ENCODE data around the gene SOCS3. TPM values are rescaled to one million over a fixed set of nuclear protein-coding genes. Genes with fewer than 3 reads are reported as not detected.

SOCS3 gene
- total and polyA plus RNA-seq, 2 experiments from 2014 or later = 13.2 to 32.9 TPM

DNA sequence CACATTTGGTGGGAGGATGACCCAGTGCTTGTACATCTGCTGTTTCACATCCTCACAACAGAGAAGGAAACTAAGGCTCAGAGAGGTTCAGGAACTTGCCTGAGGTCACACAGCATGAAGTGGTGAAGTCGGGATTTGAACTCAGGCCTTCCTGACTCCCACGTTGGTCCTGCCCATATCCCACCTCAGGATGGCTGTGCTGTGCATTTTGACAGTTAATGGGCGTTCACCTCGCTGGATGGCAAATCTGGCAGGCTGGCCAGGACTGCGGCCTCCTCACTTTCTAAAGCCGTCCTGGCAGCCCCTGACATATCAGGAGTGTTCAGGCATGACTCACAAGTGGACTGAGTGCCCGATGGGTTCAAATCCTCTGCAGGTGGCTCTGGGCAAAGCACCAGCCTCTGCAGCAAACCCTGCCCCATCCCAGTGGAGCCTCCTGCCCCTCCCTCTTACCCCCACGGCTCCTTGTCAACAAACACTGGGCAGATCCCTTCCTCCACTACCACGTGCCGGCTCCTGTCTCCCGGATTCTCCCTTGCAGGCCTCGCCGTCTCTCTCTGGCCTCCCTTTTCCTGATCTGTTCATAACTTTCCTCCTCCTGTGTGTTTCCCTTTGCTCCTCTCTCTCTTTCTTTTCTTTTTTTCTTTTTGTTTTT is 29.2 kb downstream of the SOCS3 start:
- Histone ChIP-seq H3K27me3 (ENCODE audit: insufficient read depth) (no peaks in the 10 kb centered on the region), H3K4me3 (no peak overlapping the region), H2AFZ (no peak overlapping the region), H3K9me2 (ENCODE audit: insufficient read depth) (no peaks in the 10 kb centered on the region), H3F3A (replicated peaks; ENCODE audit: low read depth) (peaks cover 2% of the 10 kb centered on the region; the same call in 1 of the 2 replicates), H4K20me1 (replicated peaks; ENCODE audit: insufficient read depth) (no peaks in the 10 kb centered on the region), H3K36me3 (ENCODE audit: insufficient read depth) (no peaks in the 10 kb centered on the region), H3K79me2 (replicated peaks; ENCODE audit: insufficient read depth) (no peaks in the 10 kb centered on the region), H3K4me1 (ENCODE audit: insufficient read depth) (peaks cover 11% of the 10 kb centered on the region; the same call in 1 of the 2 replicates), H3K27ac (ENCODE audit: low read depth) (no peak overlapping the region), H3K4me2 (no peak overlapping the region)
- H3K27me3 Mint-ChIP-seq (ENCODE audit: insufficient read depth, low read depth, poor library complexity) = peaks cover 12% of the 10 kb centered on the region
- TF ChIP-seq STAT1 (IDR thresholded peaks at IDR 0.05; ENCODE audit: unreplicated experiment) = no peak
- TF ChIP-seq, protein P1, sequence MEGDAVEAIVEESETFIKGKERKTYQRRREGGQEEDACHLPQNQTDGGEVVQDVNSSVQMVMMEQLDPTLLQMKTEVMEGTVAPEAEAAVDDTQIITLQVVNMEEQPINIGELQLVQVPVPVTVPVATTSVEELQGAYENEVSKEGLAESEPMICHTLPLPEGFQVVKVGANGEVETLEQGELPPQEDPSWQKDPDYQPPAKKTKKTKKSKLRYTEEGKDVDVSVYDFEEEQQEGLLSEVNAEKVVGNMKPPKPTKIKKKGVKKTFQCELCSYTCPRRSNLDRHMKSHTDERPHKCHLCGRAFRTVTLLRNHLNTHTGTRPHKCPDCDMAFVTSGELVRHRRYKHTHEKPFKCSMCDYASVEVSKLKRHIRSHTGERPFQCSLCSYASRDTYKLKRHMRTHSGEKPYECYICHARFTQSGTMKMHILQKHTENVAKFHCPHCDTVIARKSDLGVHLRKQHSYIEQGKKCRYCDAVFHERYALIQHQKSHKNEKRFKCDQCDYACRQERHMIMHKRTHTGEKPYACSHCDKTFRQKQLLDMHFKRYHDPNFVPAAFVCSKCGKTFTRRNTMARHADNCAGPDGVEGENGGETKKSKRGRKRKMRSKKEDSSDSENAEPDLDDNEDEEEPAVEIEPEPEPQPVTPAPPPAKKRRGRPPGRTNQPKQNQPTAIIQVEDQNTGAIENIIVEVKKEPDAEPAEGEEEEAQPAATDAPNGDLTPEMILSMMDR (conservative IDR thresholded peaks at IDR 0.05; ENCODE audit: low read depth in 2 of 2) = no peak
- no peak for TF ChIP-seq ZNF331 (CRISPR knock-in tag; IDR thresholded peaks at IDR 0.05; ENCODE audit: low read depth)
- TF ChIP-seq ZNF114 (CRISPR knock-in tag; IDR thresholded peaks at IDR 0.05) = no peak
- no peak for TF ChIP-seq EZH2 (IDR thresholded peaks at IDR 0.05; ENCODE audit: low read depth, unreplicated experiment)
- TF ChIP-seq, protein P2, sequence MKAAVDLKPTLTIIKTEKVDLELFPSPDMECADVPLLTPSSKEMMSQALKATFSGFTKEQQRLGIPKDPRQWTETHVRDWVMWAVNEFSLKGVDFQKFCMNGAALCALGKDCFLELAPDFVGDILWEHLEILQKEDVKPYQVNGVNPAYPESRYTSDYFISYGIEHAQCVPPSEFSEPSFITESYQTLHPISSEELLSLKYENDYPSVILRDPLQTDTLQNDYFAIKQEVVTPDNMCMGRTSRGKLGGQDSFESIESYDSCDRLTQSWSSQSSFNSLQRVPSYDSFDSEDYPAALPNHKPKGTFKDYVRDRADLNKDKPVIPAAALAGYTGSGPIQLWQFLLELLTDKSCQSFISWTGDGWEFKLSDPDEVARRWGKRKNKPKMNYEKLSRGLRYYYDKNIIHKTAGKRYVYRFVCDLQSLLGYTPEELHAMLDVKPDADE (IDR thresholded peaks at IDR 0.05) = no peak
- no peak for TF ChIP-seq CREB1 (CRISPR knock-in tag; IDR thresholded peaks at IDR 0.05; ENCODE audit: low read depth)
- no peak for TF ChIP-seq POLR2AphosphoS5 (IDR thresholded peaks at IDR 0.05; ENCODE audit: low read depth)
- TF ChIP-seq, protein P3, sequence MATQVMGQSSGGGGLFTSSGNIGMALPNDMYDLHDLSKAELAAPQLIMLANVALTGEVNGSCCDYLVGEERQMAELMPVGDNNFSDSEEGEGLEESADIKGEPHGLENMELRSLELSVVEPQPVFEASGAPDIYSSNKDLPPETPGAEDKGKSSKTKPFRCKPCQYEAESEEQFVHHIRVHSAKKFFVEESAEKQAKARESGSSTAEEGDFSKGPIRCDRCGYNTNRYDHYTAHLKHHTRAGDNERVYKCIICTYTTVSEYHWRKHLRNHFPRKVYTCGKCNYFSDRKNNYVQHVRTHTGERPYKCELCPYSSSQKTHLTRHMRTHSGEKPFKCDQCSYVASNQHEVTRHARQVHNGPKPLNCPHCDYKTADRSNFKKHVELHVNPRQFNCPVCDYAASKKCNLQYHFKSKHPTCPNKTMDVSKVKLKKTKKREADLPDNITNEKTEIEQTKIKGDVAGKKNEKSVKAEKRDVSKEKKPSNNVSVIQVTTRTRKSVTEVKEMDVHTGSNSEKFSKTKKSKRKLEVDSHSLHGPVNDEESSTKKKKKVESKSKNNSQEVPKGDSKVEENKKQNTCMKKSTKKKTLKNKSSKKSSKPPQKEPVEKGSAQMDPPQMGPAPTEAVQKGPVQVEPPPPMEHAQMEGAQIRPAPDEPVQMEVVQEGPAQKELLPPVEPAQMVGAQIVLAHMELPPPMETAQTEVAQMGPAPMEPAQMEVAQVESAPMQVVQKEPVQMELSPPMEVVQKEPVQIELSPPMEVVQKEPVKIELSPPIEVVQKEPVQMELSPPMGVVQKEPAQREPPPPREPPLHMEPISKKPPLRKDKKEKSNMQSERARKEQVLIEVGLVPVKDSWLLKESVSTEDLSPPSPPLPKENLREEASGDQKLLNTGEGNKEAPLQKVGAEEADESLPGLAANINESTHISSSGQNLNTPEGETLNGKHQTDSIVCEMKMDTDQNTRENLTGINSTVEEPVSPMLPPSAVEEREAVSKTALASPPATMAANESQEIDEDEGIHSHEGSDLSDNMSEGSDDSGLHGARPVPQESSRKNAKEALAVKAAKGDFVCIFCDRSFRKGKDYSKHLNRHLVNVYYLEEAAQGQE (IDR thresholded peaks at IDR 0.05; ENCODE audit: unreplicated experiment) = no peak
- TF ChIP-seq EZH2phosphoT487 (IDR thresholded peaks at IDR 0.05; ENCODE audit: unreplicated experiment) = no peak
- TF ChIP-seq NANOG (IDR thresholded peaks at IDR 0.05; ENCODE audit: borderline replicate concordance) = no peak
- peaks cover 20% of the 10 kb centered on the region for H3K4me1 Mint-ChIP-seq
- no peaks in the 10 kb centered on the region; the same call in 2 of the 3 replicates for H3K36me3 Mint-ChIP-seq (ENCODE audit: low read depth)
- H3K9me3 Mint-ChIP-seq = peaks cover 2% of the 10 kb centered on the region; the same call in 1 of the 3 replicates
- H3K4me3 Mint-ChIP-seq = no peak overlapping the region
- no peak for DNase-seq (ENCODE audit: low spot score)
- H3K27ac Mint-ChIP-seq = no peak overlapping the region
- ATAC-seq = no peak
